DOHH2 (cell line): ENCODE results near the gene COL2A1.
"Not testable (repeated sequence)": the region's sequence is repeated elsewhere in the genome, so short reads cannot be mapped to it uniquely, and the experiment has no call there.

Source experiments
- H3F3A ChIP-seq: fragments of 200-600 bp; sonication (generic), shearing (Covaris generic); 2 replicates; pipeline ENCODE4 v1.6.0; 2016; ENCODE audit warnings: antibody characterized with exemption, mild to moderate bottlenecking; ENCODE audit not compliant: control insufficient read depth, insufficient read depth
- H3K27ac ChIP-seq: fragments of 200-600 bp; sonication (generic); 2 replicates; pipeline ENCODE4 v1.5.1; 2014; ENCODE audit warnings: low read depth, mild to moderate bottlenecking, low read length, moderate library complexity
- H3K27me3 ChIP-seq: fragments of 200-600 bp; sonication (generic); 2 replicates; pipeline ENCODE4 v1.6.1; 2014; ENCODE audit warnings: mild to moderate bottlenecking, low read length, mixed read lengths; ENCODE audit not compliant: control insufficient read depth
- H3K36me3 ChIP-seq: fragments of 200-600 bp; sonication (generic); 2 replicates; pipeline ENCODE4 v1.6.1; 2014; ENCODE audit warnings: mild to moderate bottlenecking, low read length, moderate library complexity, mixed read lengths; ENCODE audit not compliant: control insufficient read depth
- H3K4me1 ChIP-seq: fragments of 200-600 bp; sonication (generic); 2 replicates; pipeline ENCODE4 v1.6.1; 2014; ENCODE audit warnings: mild to moderate bottlenecking, low read length, mixed read lengths; ENCODE audit not compliant: control insufficient read depth
- H3K4me2 ChIP-seq: fragments of 200-600 bp; sonication (generic); 2 replicates; pipeline ENCODE4 v1.6.0; 2014; ENCODE audit warnings: mild to moderate bottlenecking, low read length, moderate library complexity
- H3K4me3 ChIP-seq: fragments of 200-600 bp; sonication (generic); 2 replicates; pipeline ENCODE4 v1.5.1; 2014; ENCODE audit warnings: mild to moderate bottlenecking, low read length, mixed read lengths
- H3K79me2 ChIP-seq: fragments of 200-600 bp; sonication (generic); 2 replicates; pipeline ENCODE4 v1.6.1; 2014; ENCODE audit warnings: mild to moderate bottlenecking, low read length, mixed read lengths; ENCODE audit not compliant: control insufficient read depth
- H3K9me2 ChIP-seq: fragments of 200-600 bp; sonication (generic); replicated peaks from 2 replicates; pipeline ENCODE4 v1.6.1; 2014; ENCODE audit warnings: mild to moderate bottlenecking, low read length, mixed read lengths; ENCODE audit not compliant: control insufficient read depth
- H3K9me3 ChIP-seq: fragments of 200-600 bp; sonication (generic); 2 replicates; pipeline ENCODE4 v1.6.1; 2014; ENCODE audit warnings: antibody characterized with exemption, low read length, mixed read lengths; ENCODE audit not compliant: control insufficient read depth, insufficient read depth
- H4K20me1 ChIP-seq: fragments of 200-600 bp; sonication (generic); 2 replicates; pipeline ENCODE4 v1.6.0; 2014; ENCODE audit warnings: low read depth, mild to moderate bottlenecking, antibody characterized with exemption, low read length, moderate library complexity; ENCODE audit not compliant: control insufficient read depth, insufficient read depth
- CTCF ChIP-seq: fragments of 200-600 bp; sonication (generic); IDR thresholded peaks from one replicate; pipeline ENCODE4 v1.5.1; 2014; ENCODE audit warnings: antibody characterized with exemption, mild to moderate bottlenecking, low read depth, low read length; ENCODE audit not compliant: poor library complexity, severe bottlenecking
- EZH2phosphoT487 ChIP-seq: fragments of 200-600 bp; sonication (generic); IDR thresholded peaks from 2 replicates; pipeline ENCODE4 v1.6.1; 2017; ENCODE audit warnings: borderline replicate concordance, mild to moderate bottlenecking, antibody characterized with exemption, low read length, moderate library complexity, mixed read lengths

Gene COL2A1

DNA sequence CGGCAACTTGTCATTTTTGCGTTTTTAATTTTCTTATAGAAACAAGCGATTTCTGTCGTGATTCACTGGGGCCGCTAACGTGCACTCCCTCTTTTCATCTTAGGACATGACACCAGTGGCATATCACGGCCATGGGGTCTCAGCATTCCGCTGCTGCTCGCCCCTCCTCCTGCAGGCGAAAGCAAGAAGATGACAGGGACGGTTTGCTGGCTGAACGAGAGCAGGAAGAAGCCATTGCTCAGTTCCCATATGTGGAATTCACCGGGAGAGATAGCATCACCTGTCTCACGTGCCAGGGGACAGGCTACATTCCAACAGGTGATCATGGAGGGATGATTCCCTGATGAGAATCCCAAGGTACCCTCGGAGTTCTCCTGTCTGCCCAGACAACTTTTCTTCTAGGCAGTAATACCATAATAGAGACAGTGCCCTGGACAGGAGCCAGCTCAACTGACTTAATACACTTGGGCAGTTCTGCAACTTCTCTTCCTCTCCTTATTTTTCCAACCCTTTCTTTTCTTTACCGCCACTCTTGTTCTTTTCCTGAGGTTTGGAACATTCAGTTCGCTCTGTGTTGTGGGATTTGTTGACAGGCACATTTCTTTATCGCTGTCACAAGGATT lies 40.1 kb downstream of the COL2A1 start:
- peak overlapping the region; percentile 12; the same call in 1 of the 2 replicates for H3K27ac ChIP-seq
- H3K4me2 ChIP-seq: peak overlapping the region; percentile 79
- 0 out of 2 replicates have a peak, but pooled peaks cover 4% of the 10 kb centered on the region for H4K20me1 ChIP-seq
- H3K4me1 ChIP-seq: peaks cover 33% of the 10 kb centered on the region
- no peaks in the 10 kb centered on the region for H3K9me3 ChIP-seq
- H3K36me3 ChIP-seq: peaks cover 52% of the 10 kb centered on the region
- TF ChIP-seq CTCF (no peak), EZH2phosphoT487 (no peak)
- 0 out of 2 replicates have a peak, but pooled peaks cover 3% of the 10 kb centered on the region for H3K27me3 ChIP-seq
- peak overlapping the region; percentile 79 for H3K4me3 ChIP-seq
- H3F3A ChIP-seq: peaks cover 6% of the 10 kb centered on the region; the same call in 1 of the 2 replicates
- H3K79me2 ChIP-seq: peaks cover 26% of the 10 kb centered on the region
- H3K9me2 ChIP-seq: no peaks in the 10 kb centered on the region

GRCh38 chr12:47963340-47964040 lies 40.8 kb downstream of the COL2A1 start, which contains the start of gene TMEM106C:
TMEM106C (plus strand) TSS chr12:47963596; CDS start chr12:47964237, 641 bp downstream.
- Histone ChIP-seq H3K4me2 (peak within 1 kb of the TSS; percentile 79), H3F3A (no peaks in the 10 kb centered on the region), H3K4me3 (peak within 1 kb of the TSS; percentile 79), H3K27me3 (0 out of 2 replicates have a peak, but pooled peaks cover 3% of the 10 kb centered on the region), H4K20me1 (0 out of 2 replicates have a peak, but pooled peaks cover 4% of the 10 kb centered on the region), H3K79me2 (peaks cover 26% of the 10 kb centered on the region), H3K9me3 (peaks cover 3% of the 10 kb centered on the region; the same call in 1 of the 2 replicates), H3K9me2 (no peaks in the 10 kb centered on the region), H3K4me1 (peaks cover 33% of the 10 kb centered on the region), H3K27ac (peak within 1 kb of the TSS; percentile 12; the same call in 1 of the 2 replicates), H3K36me3 (peaks cover 45% of the 10 kb centered on the region)
- TF ChIP-seq EZH2phosphoT487 (no peak), CTCF (peak; percentile 93)

DNA sequence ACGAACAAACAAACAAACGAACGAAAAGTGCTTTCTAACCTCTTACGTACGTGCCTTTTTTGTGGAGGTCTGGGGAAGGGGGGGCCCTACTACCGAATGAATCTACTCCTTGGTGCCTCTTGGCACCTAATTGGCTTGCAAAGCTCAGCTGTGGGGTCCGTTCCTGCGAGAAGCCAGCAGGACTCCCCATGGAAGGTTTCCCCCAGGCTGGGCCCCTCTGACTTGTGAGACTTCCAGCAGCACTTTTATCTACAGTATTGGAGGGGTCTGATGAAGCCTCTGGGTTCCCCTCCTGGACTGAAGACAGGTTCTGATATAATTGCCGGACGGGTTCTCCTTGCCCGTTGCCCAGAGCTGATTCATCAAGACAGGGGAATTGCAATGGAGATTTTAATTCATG lies 42.1 kb downstream of the COL2A1 start:
- Histone ChIP-seq H3K36me3 (peaks cover 32% of the 10 kb centered on the region), H3K9me3 (peaks cover 15% of the 10 kb centered on the region), H3K9me2 (no peaks in the 10 kb centered on the region), H3F3A (no peaks in the 10 kb centered on the region), H3K27me3 (0 out of 2 replicates have a peak, but pooled peaks cover 3% of the 10 kb centered on the region), H3K79me2 (peaks cover 26% of the 10 kb centered on the region), H3K27ac (no peak overlapping the region), H3K4me2 (no peak overlapping the region), H3K4me3 (no peak overlapping the region), H4K20me1 (0 out of 2 replicates have a peak, but pooled peaks cover 4% of the 10 kb centered on the region), H3K4me1 (peaks cover 33% of the 10 kb centered on the region)
- TF ChIP-seq CTCF (no peak), EZH2phosphoT487 (no peak)

DNA sequence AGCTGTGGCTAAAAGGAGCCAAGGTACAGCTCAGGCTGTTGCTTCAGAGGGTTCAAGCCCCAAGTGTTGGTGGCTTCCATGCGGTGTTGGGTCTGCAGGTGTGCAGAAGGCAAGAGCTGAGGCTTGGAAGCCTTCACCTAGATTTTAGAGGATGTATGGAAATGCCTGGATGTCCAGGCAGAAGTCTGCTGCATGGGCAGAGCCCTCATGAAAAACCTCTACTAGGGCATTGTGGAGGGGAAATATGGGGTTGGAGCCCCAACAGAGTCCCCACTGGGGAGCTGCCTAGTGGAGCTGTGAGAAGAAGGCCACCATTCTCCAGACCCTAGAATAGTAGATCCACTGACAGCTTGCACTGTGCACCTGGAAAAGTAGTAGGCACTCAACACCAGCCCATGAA lies 46.6 kb downstream of the COL2A1 start:
- H3K9me3 ChIP-seq: peaks cover 15% of the 10 kb centered on the region
- H3K36me3 ChIP-seq, H3F3A ChIP-seq, H4K20me1 ChIP-seq, H3K27me3 ChIP-seq, H3K4me3 ChIP-seq, H3K79me2 ChIP-seq, H3K4me1 ChIP-seq, H3K27ac ChIP-seq, H3K4me2 ChIP-seq, H3K9me2 ChIP-seq: not testable (repeated sequence)
